Measurements from ENCODE around the gene RRAGD.

Gene RRAGD

DNA sequence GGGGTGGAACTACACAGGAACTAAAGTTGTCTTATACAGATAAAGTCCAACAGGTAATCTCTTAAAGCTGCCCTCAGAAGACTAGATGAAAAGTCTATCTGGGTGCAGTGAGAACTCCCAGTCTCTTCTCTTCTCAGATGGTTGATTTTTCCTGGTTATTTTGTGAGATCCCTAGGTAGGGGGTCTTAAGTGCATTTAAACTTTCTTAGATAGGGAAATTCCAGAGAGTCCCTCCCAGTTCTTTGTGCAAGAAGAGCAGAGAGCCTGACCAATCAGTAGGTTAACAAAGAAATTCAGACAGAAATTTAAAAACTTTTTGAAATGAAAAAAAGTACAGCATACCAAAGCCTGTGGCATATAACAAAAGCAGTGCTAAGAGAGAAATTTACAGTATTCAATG is 95.0 kb downstream of the RRAGD start:
- DNase-seq (ENCODE audit: low read depth), result no peak
- TF ChIP-seq, protein P1, sequence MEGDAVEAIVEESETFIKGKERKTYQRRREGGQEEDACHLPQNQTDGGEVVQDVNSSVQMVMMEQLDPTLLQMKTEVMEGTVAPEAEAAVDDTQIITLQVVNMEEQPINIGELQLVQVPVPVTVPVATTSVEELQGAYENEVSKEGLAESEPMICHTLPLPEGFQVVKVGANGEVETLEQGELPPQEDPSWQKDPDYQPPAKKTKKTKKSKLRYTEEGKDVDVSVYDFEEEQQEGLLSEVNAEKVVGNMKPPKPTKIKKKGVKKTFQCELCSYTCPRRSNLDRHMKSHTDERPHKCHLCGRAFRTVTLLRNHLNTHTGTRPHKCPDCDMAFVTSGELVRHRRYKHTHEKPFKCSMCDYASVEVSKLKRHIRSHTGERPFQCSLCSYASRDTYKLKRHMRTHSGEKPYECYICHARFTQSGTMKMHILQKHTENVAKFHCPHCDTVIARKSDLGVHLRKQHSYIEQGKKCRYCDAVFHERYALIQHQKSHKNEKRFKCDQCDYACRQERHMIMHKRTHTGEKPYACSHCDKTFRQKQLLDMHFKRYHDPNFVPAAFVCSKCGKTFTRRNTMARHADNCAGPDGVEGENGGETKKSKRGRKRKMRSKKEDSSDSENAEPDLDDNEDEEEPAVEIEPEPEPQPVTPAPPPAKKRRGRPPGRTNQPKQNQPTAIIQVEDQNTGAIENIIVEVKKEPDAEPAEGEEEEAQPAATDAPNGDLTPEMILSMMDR (IDR thresholded peaks at IDR 0.05; ENCODE audit: control insufficient read depth, extremely low read depth, insufficient read depth), result no peak
- no peak overlapping the region for H3K4me3 ChIP-seq (ENCODE audit: low read depth, low read length)

DNA sequence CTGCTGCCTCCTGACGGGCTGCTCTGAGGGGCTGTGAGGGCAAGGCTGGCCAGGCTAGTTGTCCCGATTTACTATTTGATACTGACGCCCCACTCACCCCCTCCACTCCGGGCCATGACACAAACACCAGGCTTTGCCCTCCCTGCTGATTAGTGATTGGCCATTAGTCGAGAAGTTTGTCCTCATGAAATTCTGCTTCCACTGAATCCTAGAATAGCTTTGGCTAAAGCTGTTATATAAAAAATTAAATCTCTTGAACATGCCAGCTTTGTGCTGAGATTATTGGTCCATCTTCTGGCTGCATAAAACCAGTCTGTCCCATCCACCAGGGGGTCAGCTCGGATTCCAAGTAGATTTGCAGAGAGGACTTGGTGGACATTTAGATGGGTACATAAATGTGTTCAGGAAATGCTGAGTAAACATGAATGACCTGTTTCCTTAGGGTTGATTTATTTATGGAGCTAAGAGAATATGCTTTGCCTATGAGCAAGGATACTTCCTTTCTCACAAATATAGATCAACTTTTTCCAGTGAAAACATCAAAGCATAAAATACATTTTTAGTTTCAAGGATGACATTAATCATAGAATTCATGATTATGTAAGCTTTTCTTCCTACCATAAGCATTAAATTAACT is 96.7 kb downstream of the RRAGD start, which contains the start of gene GABRR2:
GABRR2 (minus strand) TSS at position 51 of the 637 bp plus-strand sequence. CDS start 134 bp downstream, outside the sequence.
- TF ChIP-seq, protein P1 (IDR thresholded peaks at IDR 0.05; ENCODE audit: control insufficient read depth, extremely low read depth, insufficient read depth), result no peak
- DNase-seq (ENCODE audit: low read depth), result no peak
- no peak within 1 kb of the TSS for H3K4me3 ChIP-seq (ENCODE audit: low read depth, low read length)

- DNase-seq (ENCODE audit: low read depth), result no peak
- no peak overlapping the region for H3K4me3 ChIP-seq (ENCODE audit: low read depth, low read length)
- TF ChIP-seq, protein P1 (IDR thresholded peaks at IDR 0.05; ENCODE audit: control insufficient read depth, extremely low read depth, insufficient read depth), result no peak
Observed at GRCh38 chr6:89314692-89315091, 97.4 kb downstream of the RRAGD start.
